Skeletal muscle tissue (tissue), 4 donors: Measurements from ENCODE around the gene SDHA. TPM values are rescaled to one million over a fixed set of nuclear protein-coding genes. Genes with fewer than 3 reads are reported as not detected.
A peak's percentile ranks its signal among the peaks of the same experiment; 100 is the strongest.
"Not testable (repeated sequence)": the region's sequence is repeated elsewhere in the genome, so short reads cannot be mapped to it uniquely, and the experiment has no call there.

Experiments used
- H3K27ac ChIP-seq: one replicate; pipeline ENCODE4 v1.7.0; 2013; ENCODE audit warnings: mild to moderate bottlenecking, low read depth, low read length, inconsistent platforms
- H3K27me3 ChIP-seq, 3 donors: one replicate each; pipeline ENCODE4 v1.7.0; 2013; ENCODE audit warnings: low read length in 3 of 3; ENCODE audit not compliant: control insufficient read depth in 3 of 3, insufficient read depth in 3 of 3
- H3K36me3 ChIP-seq, 3 donors: one replicate each; pipeline ENCODE4 v1.7.0; 2013; ENCODE audit warnings: low read length in 3 of 3; ENCODE audit not compliant: control insufficient read depth in 3 of 3, insufficient read depth in 3 of 3
- H3K4me1 ChIP-seq, 3 donors: one replicate each; pipeline ENCODE4 v1.7.0; 2013; ENCODE audit warnings: low read length in 3 of 3, mild to moderate bottlenecking in 3 of 3; ENCODE audit not compliant: control insufficient read depth in 3 of 3, insufficient read depth in 3 of 3
- H3K4me3 ChIP-seq, 3 donors: one replicate each; pipeline ENCODE4 v1.7.0; 2013; ENCODE audit warnings: low read length in 3 of 3
- H3K9ac ChIP-seq, 3 donors: one replicate each; pipeline ENCODE4 v1.7.0; 2013; ENCODE audit warnings: low read length in 3 of 3, mild to moderate bottlenecking in 3 of 3, moderate library complexity in 2 of 3, low read depth in 1 of 3
- H3K9me3 ChIP-seq, 3 donors: one replicate each; pipeline ENCODE4 v1.7.0; 2013; ENCODE audit warnings: low read length in 3 of 3; ENCODE audit not compliant: control insufficient read depth in 3 of 3
- total RNA-seq: library from RNA; depleted of rRNA; stranded (reverse); fragments of >200 nt; gene quantifications from one replicate; pipeline ENCODE4 v1.2.3, GENCODE V29; 2014
- donor health status: Osteomylitis.

Gene SDHA
- total RNA-seq, 1 donor from 2014 or later = 98.6 TPM

DNA sequence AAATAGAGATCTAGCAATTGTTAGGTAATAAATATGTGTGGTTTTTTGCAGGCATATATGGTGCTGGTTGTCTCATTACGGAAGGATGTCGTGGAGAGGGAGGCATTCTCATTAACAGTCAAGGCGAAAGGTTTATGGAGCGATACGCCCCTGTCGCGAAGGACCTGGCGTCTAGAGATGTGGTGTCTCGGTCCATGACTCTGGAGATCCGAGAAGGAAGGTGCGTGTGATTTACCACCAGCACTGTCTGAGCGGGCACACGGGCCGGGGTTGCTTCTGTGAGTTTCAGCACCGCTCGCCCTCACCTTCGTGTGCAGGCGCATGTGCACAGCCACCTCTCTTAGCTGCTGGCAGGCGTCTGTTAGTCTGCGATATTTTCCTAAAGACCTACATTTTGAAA is 15.3 kb downstream of the SDHA start:
- not testable (repeated sequence) for H3K4me1 ChIP-seq, H3K27me3 ChIP-seq, H3K4me3 ChIP-seq, H3K27ac ChIP-seq, H3K9me3 ChIP-seq, H3K9ac ChIP-seq
- peaks cover 64 to 73% (median 64%) of the 10 kb centered on the region in 3 donors for H3K36me3 ChIP-seq

DNA sequence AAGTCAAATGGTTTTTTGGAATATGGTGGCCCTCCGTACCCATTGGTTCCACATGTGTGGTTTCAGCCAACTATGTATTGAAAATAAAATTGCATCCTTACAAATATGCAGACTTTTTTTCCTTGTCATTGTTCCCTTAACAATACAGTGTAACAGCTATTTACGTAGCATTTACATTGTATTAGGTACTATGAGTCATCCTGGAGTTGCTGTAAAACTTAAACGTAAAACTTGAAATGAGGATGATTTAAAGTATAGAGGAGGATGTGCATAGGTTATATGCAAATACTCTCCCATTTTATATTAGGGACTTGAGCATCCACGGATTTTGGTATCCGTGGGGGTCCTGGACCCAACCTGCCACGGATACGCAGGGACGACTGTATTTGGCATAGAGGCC is 16.3 kb downstream of the SDHA start:
- H3K27me3 ChIP-seq = no peaks in the 10 kb centered on the region
- no peaks in the 10 kb centered on the region for H3K4me1 ChIP-seq
- H3K27ac ChIP-seq = no peak overlapping the region
- H3K9me3 ChIP-seq = no peaks in the 10 kb centered on the region
- H3K4me3 ChIP-seq = no peak overlapping the region
- peaks cover 57 to 64% (median 59%) of the 10 kb centered on the region in 3 donors for H3K36me3 ChIP-seq
- no peak overlapping the region for H3K9ac ChIP-seq

DNA sequence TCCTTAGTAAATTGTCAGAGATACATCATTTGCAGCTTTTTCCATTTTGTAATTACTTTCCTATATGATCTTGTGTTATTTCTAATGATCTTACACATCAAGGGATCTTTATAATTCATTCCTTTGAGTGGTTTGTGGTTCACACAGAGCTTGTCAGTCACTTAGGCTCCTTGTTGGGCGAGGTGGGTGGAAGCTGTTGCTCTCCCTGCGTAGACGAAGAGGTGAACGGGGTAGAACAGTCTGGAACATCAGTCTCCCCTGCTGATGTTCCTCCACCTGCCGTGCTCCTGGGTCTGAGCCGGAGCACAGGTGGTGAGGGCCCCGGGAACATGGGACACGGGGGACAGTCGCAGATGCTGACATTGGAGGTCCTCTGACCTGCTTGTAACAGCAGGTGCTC is 17.4 kb downstream of the SDHA start:
- H3K36me3 ChIP-seq = peaks cover 56 to 60% (median 57%) of the 10 kb centered on the region in 3 donors
- not testable (repeated sequence) for H3K4me3 ChIP-seq, H3K4me1 ChIP-seq, H3K9ac ChIP-seq, H3K9me3 ChIP-seq, H3K27me3 ChIP-seq, H3K27ac ChIP-seq

DNA sequence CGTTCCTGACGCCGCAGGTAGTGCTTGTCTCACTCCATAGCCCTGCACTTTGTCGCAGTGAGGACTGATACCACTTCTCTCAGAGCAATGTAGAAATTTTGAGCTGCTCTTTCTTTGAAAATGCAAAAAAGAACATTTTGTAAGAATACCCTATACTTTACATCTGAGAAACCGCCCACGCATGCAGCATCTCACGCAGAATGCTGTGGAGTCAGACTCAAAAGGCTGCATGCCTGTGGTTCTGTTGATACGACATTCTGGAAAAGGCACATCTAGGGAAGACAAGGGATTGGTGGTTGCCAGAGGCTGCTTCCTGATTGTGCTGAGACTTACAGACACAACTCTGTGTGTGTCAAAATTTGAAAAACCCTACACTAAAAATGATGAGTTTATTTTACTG is 19.8 kb downstream of the SDHA start:
- H3K9ac ChIP-seq, H3K27me3 ChIP-seq, H3K27ac ChIP-seq, H3K9me3 ChIP-seq, H3K4me3 ChIP-seq: not testable (repeated sequence)
- Histone ChIP-seq H3K36me3 (peaks cover 53 to 61% (median 56%) of the 10 kb centered on the region in 3 donors), H3K4me1 (peaks cover 6 to 15% (median 13%) of the 10 kb centered on the region in 3 donors)

DNA sequence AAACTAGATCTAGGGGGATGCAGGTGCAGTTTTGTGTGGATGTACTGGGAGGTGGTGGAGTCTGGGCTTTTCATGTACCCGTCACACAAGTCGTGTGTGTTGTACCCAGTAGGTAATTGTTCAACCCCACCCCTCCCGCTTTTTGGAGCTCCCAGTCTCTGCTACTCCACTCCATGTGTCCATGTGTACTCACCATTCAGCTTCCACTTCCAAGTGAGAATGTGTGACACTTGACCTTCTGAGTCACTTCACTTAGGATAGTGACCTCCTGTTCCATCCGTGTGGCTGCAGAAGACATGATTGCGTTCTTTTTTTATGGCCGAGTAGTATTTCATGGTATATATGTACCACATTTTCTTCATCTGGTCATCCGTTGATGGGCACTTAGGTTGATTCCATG is 22.4 kb downstream of the SDHA start:
- not testable (repeated sequence) for H3K9ac ChIP-seq, H3K27me3 ChIP-seq, H3K4me3 ChIP-seq, H3K9me3 ChIP-seq
- Histone ChIP-seq H3K36me3 (peaks cover 37 to 40% (median 37%) of the 10 kb centered on the region in 3 donors), H3K27ac (peak overlapping the region; percentile 44), H3K4me1 (peaks cover 6 to 15% (median 13%) of the 10 kb centered on the region in 3 donors)

DNA sequence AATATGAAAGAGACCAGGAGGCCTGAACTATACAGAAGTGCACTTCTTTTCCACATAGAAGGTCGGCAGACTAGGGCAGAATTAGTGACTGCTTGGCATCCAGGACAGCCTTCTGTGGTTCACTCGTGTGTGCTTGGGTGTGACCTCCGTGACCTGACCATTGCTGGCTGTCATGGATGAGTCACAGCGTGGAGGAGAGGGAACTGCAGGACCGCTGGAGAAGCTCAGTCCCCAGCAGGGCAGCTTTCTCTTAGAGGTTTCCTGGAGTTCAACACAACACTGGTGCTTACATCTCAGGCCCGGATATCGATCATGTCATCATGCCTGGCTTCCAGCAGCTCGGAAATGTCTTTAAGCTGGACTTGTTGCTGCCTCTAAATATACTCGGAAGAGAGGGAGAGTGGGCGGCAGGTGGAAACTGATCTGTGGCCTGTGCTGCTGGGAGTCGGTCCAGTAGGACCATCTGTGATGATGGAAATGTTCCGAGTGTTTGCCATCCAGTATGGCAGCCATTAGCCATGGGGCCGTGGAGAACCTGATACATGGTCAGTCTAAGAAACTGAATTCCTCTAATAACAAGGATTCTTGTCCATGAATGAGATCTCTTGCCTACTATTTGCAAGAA is 23.0 kb downstream of the SDHA start:
- H3K27ac ChIP-seq = peak overlapping the region; percentile 44
- not testable (repeated sequence) for H3K4me3 ChIP-seq

DNA sequence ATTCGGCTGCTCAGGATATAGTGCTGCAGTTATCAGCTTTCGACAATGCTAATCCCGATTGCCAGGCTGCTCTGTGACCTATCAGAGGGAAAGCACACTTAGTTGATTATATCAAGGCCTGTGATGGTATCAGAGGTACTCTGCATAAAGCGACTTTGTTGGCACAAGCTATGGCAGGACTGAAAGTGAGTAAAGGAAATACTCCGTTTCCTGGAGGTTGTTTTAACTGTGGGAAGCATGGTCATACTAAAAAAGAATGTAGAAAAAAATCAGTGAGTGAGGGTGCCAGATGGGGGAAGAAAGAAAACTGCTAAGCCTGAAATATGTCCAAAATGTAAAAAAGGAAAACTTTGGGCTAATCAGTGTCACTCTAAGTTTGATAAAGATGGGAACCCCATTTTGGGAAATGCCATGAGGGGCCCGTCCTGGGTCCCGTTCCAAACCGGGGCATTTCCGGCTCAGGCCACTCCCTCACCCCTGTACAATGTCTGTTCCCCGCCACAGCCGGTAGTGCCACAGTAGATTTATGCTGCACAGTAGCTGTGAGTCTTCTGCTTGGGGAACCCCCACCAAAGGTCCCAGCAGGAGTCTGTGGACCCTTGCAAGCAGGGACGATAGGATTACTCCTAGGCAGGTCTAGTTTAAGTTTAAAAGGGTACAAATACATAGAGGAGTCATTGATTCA is 25.7 kb downstream of the SDHA start:
- not testable (repeated sequence) for H3K27ac ChIP-seq, H3K9me3 ChIP-seq, H3K9ac ChIP-seq, H3K4me3 ChIP-seq, H3K27me3 ChIP-seq
- Histone ChIP-seq H3K4me1 (peaks cover 6 to 15% (median 13%) of the 10 kb centered on the region in 3 donors), H3K36me3 (peaks cover 32 to 41% (median 38%) of the 10 kb centered on the region in 3 donors)

More for the DNA sequence above, 23.0 kb downstream of the SDHA start:
- H3K36me3 ChIP-seq = peaks cover 33 to 38% (median 35%) of the 10 kb centered on the region in 3 donors
- not testable (repeated sequence) for H3K9me3 ChIP-seq, H3K27me3 ChIP-seq, H3K9ac ChIP-seq
- peaks cover 6 to 15% (median 13%) of the 10 kb centered on the region in 3 donors for H3K4me1 ChIP-seq

DNA sequence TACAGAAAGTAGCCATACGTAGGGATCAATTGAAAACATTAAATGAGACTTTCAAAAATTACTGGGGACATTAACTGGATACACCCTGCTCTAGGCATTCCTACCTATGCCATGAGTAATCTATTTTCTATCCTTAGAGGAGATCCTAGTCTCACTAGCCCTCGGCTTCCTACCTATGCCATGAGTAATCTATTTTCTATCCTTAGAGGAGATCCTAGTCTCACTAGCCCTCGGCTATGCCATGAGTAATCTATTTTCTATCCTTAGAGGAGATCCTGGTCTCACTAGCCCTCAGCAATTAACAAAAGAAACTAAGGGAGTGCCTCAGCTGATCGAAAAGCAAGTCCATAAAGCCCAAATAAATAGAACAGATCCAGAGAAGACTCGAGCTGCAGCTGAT is 27.6 kb downstream of the SDHA start:
- peaks cover 6 to 12% (median 11%) of the 10 kb centered on the region in 3 donors for H3K4me1 ChIP-seq
- not testable (repeated sequence) for H3K27me3 ChIP-seq, H3K27ac ChIP-seq, H3K4me3 ChIP-seq, H3K9ac ChIP-seq, H3K9me3 ChIP-seq
- peaks cover 29 to 37% (median 36%) of the 10 kb centered on the region in 3 donors for H3K36me3 ChIP-seq

DNA sequence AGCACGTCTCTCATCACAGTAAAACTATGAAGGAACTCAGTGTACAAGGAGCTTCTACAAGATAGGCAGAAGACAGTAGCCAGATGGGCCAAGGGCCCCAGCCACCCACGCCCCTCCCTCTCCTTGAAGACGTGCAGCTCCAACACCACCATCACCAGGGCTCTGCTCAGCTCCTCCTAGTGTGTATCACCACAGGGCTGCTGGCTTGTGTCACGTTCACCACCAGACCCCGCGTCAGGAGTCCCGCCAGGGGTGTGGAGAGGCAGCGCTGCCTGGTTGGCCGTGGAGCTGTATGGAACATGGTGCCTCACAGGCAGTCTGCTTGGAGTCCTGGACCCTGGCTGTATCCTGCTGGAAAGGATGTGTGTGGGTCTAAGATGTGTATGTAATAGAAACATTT is 32.3 kb downstream of the SDHA start:
- H3K9me3 ChIP-seq, H3K27me3 ChIP-seq, H3K4me1 ChIP-seq, H3K27ac ChIP-seq, H3K9ac ChIP-seq, H3K4me3 ChIP-seq: not testable (repeated sequence)
- peaks cover 32 to 45% (median 40%) of the 10 kb centered on the region in 3 donors for H3K36me3 ChIP-seq

DNA sequence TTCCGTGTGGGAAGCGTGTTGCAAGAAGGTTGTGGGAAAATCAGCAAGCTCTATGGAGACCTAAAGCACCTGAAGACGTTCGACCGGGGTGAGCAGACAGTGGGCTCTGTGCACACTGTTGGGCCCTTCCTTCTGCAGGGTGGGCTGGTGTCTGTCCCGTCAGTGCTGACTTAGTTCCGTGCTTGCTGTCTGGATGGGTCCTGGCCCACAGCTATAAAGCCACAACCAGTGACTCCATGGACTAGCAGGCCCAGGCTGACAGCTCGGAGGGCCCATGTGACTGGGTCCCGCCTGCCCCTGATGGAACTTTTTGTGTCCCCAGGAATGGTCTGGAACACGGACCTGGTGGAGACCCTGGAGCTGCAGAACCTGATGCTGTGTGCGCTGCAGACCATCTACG is 32.9 kb downstream of the SDHA start:
- H3K9me3 ChIP-seq, H3K4me3 ChIP-seq, H3K9ac ChIP-seq, H3K27me3 ChIP-seq, H3K4me1 ChIP-seq, H3K27ac ChIP-seq: not testable (repeated sequence)
- peaks cover 32 to 47% (median 40%) of the 10 kb centered on the region in 3 donors for H3K36me3 ChIP-seq
